Activated naive CD4-positive, alpha-beta T cell treated with anti-CD3 and anti-CD28 coated beads, Interleukin-2, amount 50 U/mL, for 16 hours (primary cell): ENCODE results near the gene UBXN2A.
"Not testable (repeated sequence)": the region's sequence is repeated elsewhere in the genome, so short reads cannot be mapped to it uniquely, and the experiment has no call there.

Source experiments
- DNase-seq: peaks from one replicate; pipeline ENCODE4 v3.0.0-alpha.2; 2020

UBXN2A gene

GRCh38 chr2:23943666-23944065 is 3.4 kb downstream of the UBXN2A start:
- DNase-seq: no peak

DNA sequence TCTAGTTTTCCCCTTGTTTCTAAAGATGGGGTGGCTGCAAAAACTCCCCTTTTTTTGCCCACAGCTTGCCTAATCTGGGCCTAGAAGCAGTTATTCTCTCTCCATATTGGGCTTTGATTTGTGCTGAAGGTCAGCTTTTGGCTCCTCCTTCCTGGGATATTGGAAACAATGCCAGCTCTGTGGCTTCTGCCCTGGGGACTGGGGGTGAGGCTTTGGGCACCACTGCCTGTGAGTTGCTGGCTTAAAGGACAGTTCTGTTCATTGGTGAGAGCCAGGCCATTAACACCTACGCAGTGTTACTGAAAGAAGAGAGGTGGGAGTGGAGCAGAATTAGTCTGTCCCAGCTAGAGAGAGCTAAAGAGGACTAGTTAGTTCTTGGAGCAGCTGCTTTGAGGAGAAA is 4.3 kb downstream of the UBXN2A start:
- DNase-seq: no peak

DNA sequence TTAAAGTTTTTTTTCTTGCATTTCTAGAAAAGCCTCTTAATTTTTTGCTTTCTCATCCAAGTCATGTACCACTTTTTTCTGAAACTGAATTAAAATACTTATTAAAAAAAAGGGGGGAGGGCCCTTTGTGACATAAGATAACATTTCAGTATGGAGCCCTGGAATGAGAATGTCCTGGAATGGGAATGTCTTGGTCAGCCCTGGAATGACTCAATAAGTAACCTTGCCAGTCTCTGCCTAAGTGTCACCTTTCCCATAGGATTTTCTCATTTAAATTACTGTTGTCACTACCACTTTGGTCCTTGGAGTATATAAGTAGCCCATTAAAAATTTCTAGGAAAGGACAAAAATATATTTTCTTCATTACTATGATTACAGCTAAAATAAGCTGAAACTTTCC is 4.7 kb downstream of the UBXN2A start:
- DNase-seq: no peak

DNA sequence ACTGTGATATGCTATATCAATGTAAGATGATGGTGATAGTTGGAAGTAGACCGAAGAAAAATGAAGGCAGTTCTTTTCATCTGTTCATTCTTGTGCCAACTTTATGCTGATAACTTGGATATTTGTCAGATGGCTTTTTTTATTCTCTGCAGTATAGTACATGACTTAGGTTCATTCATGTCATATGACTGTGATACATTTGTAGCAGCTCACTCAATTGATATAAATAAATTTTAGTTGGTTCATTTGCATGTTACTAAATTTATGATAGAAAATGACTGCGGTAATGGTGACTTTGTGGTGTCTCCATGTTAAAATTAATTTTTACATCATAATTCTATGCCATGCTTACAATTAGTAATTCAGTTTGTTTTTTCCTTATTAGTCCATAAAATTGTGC is 7.1 kb downstream of the UBXN2A start:
- DNase-seq: no peak

DNA sequence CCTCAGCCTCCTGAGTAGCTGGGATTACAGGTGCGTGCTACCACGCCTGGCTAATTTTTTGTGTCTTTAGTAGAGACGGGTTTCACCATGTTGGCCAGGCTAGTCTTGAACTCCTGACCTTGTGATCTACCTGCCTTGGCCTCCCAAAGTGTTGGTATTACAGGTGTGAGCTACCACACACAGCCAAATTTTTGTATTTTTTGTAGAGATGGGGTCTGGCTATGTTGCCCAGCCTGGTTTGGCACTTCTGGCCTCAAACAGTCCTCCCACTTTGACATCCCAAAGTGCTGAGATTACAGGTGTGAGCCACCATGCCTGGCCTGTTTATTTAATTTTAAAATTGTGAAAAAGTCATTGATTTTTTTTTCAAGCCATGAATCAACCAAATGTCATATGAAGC is 12.3 kb downstream of the UBXN2A start:
- not testable (repeated sequence) for DNase-seq

DNA sequence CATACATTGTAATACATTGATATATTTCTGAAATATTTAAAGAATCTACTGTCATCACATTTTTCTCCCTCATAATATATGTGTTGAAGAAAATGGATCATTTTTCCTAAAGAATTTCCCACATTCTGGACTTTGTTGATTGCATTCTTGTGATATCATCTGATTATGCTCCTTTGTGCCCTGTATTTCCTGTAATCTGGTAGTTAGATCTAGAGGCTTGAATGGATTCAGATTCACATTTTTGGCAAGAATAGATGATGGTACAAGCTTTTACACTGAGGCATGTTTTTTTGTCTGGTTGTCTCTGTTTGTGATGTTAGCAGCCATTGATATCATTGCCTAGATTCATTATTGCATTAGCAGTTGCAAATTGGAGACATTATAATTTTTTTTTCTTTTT is 13.4 kb downstream of the UBXN2A start:
- no peak for DNase-seq

- DNase-seq: no peak
Observed at GRCh38 chr2:23954325-23955014, 14.2 kb downstream of the UBXN2A start.

GRCh38 chr2:23967846-23968245 is 27.6 kb downstream of the UBXN2A start:
- DNase-seq: no peak

DNA sequence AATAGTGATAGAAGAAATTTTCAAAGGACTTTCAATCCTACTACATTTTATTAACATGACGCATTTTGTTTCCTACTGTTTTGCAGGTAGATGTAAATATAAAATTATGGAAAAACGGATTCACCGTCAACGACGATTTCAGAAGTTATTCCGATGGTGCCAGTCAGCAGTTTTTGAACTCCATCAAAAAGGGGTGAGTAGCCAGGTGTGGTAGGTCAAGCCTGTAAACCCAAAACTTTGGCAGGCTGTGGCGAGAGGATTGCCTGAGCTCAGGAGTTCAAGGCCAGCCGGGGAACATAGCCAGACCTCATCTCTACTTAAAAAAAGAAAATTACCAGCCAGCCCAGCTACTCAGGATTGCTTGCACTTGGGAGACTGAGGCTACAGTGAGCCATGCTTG is 36.6 kb downstream of the UBXN2A start:
- DNase-seq: no peak

DNA sequence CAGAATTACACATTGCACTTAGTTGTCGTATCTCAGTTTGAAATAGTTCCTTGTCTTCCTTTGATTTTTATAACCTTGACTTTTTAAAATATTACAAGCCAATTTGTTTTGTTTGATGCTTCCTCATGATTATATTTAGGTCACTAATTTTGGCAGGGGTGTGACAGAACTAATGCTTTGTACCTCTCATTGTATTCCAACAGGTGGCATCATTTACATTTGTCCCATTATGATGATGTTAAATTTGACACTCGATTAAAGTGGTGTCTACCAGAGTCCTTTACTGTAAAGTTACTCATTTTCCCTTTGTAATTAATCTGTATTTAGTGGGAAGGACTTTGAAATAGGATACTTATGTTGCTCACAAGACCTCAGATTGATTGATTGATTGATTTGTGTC is 48.1 kb downstream of the UBXN2A start:
- no peak for DNase-seq

DNA sequence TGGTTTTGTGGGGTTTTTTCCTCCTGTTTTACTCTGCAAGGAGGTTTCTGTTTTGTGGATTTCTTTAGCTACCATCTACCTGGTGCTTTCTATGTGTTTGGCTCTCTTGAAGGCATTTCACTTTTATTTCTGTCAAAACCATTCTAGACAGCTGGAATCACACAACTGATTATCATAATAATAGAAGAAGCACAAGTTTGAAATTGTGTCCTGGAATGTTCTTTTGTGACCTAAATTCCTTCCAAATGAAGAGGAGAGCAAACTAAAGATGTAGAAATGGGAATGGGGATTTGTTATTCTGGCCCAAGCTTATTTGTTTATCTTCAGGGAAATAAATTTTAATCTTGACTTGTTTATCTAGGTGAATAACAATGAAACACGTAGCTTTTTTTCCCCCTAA is 52.7 kb downstream of the UBXN2A start:
- DNase-seq: no peak

GRCh38 chr2:23993736-23994269 is 53.5 kb downstream of the UBXN2A start:
- no peak for DNase-seq

DNA sequence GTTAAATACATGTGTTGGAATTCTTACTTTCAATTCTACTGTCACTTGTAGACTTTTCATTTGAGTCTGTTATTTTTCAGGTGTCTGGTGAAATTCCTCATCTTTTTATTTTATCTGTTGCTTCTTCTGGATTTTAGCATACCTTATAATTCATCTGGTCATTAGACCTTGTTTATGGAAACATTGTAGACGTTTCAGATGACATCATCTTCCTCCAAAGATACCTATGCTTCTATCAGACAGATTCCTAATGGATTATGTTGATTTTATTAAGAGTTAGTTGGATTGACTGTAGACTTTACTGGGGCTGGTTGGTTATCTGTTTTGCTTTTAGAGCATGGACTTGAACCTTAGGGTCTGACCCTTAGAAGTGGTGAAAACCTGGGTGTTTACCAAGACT is 54.3 kb downstream of the UBXN2A start:
- no peak for DNase-seq

DNA sequence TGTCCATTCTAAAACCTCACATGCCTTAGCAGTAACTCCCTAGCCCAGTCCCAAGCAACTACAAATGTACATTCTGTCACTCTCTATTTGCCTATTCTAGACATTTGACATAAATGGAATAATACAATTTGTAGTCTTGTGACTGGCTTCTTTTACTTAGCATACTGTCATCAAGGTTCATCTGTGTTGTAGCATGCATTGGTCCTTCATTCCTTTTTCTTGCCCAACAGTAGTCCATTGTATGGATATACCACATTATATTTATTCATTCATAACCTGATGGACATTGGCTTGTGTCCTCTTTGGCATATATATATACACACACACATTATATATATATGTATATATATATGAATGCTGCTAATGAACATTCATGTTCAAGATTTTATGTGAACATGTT is 67.4 kb downstream of the UBXN2A start:
- no peak for DNase-seq

- DNase-seq: no peak
Observed at GRCh38 chr2:24008672-24009366, 68.6 kb downstream of the UBXN2A start.

GRCh38 chr2:24009367-24009679 is 69.1 kb downstream of the UBXN2A start:
- DNase-seq: no peak

DNA sequence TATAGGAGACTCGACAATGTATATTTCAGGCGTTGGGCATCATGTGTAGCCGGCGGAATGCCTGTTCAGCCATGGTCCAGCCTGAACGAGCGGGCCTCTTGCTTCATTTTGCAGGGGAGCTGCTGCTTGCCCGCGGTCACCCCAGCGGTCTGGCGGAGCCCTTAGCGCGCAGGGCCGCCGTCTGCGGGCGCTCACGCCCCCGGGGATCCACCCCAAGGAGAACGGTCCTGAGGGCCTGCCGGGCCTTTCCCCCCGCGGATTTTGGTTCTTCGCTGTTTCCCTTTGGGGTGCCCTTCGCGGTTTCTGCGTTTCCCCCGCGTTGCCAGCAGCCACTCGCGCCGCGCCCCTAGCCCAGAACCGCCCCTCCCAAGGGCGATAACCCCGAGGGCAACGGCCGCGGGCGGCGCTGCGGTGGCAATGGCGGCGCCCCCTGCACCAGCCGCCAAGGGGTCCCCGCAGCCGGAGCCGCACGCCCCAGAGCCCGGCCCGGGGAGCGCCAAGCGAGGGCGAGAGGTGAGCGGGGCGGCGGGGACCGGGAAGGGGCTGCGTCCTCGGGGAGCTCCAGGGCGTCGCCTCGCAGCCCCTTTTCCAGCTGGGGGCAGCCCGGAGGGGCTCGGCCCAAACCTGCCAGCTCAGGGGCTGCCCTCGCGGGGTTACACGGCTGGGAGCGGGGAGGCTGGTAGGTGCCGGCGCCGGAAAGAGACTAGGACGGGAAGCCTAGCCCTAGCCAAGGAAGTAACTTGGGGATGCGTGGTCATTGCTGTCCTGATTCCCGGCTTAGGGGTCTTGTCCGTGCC is 69.6 kb downstream of the UBXN2A start, which contains the start of gene MFSD2B:
Gene MFSD2B (plus strand): TSS at position 406 of the 797 bp plus-strand sequence. CDS start 12 bp downstream, at position 418.
- no peak for DNase-seq

DNA sequence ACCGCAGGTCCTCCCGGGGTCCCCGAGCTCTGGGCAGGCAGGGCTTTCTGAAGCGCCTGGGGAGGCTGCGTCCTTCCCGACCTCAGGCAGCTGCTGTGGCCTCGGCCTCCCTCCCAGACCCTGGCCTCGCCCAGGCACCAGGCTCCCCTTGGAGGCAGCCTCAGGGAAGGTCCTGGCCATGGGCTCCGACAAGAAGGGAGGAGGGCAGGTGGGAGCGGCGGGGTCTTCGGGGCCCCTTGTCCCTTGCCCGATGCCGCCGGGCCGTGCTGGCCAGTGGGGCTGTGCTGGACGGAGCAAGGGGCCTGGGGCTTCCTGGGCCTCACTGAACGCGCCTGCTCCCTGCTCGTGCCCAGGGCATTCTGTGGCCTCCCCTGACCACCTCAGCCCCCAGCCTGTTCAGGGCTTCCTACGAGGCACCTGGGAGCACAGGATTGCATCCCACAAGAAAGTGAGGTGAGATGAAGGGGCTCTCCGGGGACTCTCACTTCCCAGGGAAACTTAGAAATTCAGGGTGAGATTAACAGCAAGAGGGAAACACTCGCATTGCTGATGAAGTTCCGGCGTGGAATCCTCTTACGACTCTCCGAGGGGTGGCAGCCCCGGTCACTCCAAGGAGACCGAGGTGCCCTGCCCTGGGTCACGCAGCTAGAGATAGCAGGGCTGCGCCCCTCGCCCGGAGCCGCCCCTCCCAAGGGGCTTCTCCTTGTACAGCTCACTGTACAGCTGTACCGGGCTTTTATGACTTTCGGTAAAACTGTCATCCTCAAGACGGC is 70.4 kb downstream of the UBXN2A start:
- DNase-seq: no peak

DNA sequence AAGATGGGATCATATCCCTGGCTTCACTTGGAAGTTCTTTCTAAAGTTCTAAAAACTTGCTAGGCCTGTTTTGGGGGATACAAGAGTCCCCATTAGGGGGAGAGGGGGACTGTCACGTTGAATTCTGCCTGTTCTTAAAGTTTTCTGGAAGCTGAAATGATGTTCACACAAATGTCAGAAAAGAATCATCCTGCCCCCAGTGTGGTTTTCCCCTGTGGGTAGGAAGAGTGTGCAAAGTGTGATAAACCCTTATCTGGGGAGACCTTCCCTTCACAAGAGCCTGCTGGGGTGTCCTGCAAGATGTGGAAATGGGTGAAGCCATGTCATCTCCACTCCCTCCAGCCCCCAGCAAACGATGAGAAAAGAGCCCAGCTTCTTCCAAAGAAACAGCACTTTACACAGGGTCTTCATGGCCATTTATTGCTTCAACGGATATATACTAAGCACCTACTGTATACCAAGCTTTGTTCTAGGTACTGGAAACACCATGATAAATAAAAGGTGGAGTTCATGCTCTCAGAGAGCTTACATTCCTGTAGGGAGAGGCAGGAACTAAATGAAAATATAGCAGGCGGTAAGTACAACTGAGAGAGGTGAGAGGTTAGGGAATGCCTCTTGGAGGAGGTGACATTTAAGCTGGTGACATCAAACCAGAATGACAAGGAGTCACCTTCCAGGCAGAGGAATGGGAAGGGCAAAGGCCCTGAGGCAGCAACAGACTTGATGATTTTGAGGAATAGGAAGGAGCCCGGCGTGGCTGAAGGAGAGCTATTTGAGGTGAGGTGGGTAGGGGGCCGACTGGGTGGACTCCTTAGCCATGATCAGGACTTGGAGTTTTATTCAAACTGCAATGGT is 71.2 kb downstream of the UBXN2A start:
- no peak for DNase-seq

- DNase-seq: no peak
Observed at GRCh38 chr2:24012521-24013188, 72.4 kb downstream of the UBXN2A start.

DNA sequence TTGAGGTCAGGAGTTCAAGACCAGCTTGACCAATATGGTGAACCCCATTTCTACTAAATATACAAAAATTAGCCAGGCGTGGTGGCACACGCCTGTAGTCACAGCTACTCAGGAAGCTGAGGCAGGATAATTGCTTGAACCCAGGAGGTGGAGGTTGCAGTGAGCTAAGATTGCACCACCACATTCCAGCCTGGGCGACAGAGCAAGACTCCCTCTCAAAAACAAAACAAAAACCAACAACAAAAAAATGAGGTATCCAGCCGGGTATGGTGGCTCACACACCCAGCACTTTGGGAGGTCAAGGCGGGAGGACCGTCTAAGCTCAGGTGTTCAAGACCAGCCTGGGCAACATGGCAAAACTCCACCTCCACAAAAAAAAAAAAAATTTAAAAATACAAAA is 74.6 kb downstream of the UBXN2A start:
- DNase-seq: not testable (repeated sequence)
